Left forelimb (tissue), 1 donor: Measurements from ENCODE around the gene MCHR1.

Source experiments
- DNase-seq: peaks from one replicate; pipeline ENCODE4 v3.0.0-alpha.2; 2018; ENCODE audit warnings: low spot score

The MCHR1 gene

DNA sequence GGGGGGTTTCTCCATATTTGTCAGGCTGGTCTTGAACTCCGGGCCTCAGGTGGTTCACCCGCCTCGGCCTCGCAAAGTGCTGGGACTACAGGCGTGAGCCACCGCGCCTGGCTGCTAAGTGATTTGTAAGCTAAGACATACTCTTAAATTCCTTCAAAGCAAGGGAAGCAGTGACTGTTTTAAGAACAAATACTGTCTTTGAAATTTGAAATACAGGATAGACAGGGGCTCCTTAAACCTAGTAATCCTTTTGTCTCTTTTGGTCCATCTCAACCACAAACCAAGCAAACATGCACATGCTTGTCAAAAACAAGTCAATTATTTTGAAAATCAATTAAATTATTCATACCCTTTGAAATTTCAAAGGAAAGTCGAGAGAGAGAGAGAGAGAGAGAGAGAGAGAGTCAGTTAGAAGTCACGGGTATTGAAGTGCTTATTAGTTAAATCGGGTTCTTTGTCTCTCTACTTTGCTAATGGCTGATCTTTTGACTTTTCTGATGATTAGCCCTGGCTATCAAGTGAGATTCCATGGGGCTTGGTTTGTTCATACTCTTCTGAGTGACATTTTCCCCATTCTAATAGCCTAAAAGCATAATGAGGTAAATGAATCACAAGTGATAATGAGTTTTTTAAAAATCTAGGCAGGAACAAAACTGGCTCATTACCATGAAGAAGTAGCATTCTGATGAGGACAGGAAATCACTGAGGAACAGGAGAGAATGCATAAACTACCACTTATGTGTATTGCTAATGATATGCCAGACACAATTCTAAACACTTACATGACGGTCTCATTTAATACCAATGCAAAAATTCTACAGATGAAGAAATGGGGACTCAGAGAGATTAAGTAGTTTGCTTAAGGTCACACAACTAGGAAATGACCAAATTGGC is 48.0 kb downstream of the MCHR1 start:
- no peak for DNase-seq

DNA sequence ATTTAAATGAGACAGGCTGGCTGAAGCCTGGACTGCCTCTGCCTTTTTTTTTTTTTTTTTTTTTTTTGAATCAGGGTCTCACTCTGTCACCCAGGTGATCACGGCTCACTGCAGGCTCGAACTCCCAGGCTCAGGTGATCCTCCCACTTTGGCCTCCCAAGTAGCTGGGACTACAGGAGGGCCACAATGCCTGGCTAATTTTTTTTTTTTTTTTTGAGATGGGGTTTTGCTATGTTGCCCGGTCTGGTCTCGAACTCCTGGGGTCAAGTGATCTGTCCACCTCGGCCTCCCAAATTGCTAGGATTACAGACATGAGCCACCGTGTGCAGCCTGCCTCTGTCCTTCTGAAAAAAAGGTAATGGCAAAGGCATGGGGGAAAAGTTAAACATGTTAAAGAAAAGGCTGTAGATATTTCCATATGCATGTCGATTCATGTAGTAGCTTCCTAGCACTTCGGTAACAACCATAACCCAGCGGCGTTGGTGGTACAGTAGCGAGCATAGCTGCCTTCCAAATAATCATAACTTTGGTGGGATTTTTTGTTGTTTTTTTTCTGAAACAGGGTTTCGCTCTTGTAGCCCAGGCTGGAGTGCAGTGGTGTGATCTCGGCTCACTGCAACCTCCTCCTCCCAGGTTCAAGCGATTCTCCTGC is 48.8 kb downstream of the MCHR1 start:
- no peak for DNase-seq

DNA sequence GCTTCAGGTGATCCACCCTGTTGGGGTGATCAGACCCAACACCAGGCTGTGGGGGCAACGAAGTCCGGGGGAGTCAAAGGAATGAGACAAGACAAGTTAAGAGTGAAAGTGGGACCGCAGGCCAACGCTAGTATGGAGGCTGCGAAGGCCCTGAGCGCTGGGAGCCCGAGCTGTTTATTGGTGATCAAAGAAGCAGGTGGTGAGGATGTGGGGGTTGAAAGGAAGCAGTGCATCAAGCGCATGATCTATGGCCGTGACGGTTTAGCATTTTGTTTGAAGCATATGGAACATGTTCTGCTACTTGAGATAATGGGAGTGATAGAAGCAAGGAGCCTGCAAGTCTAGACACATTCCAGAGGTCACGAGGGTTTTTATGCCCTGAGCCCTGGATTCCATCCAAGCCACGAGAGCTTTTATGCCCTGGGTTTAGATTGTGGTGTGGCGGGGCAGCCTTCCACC is 49.5 kb downstream of the MCHR1 start:
- DNase-seq, result no peak

DNA sequence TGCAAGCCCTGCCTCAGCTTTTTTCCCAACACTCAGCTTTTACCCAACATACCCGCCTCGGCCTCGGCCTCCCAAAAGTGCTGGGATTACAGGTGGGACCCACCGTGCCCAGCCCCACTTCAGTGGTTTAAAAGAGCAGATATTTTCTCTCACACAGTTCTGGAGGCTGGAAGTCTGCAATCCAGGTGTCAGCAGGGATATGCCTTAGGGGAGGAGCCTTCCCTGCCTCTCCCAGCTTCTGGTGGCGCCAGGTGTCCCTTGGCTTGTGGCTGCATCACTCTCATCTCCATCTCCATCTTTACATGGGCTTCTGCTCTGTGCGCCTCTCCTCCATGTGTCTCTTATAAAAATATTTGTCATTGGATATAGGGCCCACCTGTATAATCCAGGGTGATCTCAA is 50.0 kb downstream of the MCHR1 start:
- no peak for DNase-seq
